HepG2 (cell line): ENCODE data around the gene C9orf43. TPM values are rescaled to one million over a fixed set of nuclear protein-coding genes. Genes with fewer than 3 reads are reported as not detected.
A peak's percentile ranks its signal among the peaks of the same experiment; 100 is the strongest.

ENCODE experiments used
- BORCS8-MEF2B ChIP-seq: sonication (generic); formaldehyde crosslinking; IDR thresholded peaks from 2 replicates; pipeline ENCODE4 v1.8.0; 2022; ENCODE audit warnings: mild to moderate bottlenecking, missing genetic modification reagents
- CHD4 ChIP-seq: fragments of 200-600 bp; sonication (generic); IDR thresholded peaks from 2 replicates; pipeline ENCODE4 v1.7.0; 2017; ENCODE audit warnings: mild to moderate bottlenecking, low read length, borderline replicate concordance
- CREM ChIP-seq, 2 experiments: sonication (generic) in 1 of 2; formaldehyde crosslinking in 1 of 2; IDR thresholded peaks; 2 replicates each; pipeline versions ENCODE4 v1.4.0 to v1.6.1; 2016 to 2020; ENCODE audit warnings: antibody characterized with exemption in 1 of 2, mild to moderate bottlenecking in 1 of 2, missing genetic modification reagents in 1 of 2
- DR1 ChIP-seq: sonication (generic); formaldehyde crosslinking; IDR thresholded peaks from 2 replicates; pipeline ENCODE4 v1.8.0; 2021; ENCODE audit warnings: mild to moderate bottlenecking, missing genetic modification reagents, inconsistent platforms
- HIC2 ChIP-seq: sonication (generic); formaldehyde crosslinking; IDR thresholded peaks from 2 replicates; pipeline ENCODE4 v1.9.0; 2022; ENCODE audit warnings: low read depth, missing genetic modification reagents
- JUN ChIP-seq: sonication (generic); formaldehyde crosslinking; IDR thresholded peaks from 2 replicates; pipeline ENCODE4 v1.4.0; 2020; ENCODE audit warnings: mild to moderate bottlenecking, missing genetic modification reagents
- JUND ChIP-seq: sonication (generic); formaldehyde crosslinking; IDR thresholded peaks from 2 replicates; pipeline ENCODE4 v1.8.0; 2022; ENCODE audit warnings: mild to moderate bottlenecking, missing genetic modification reagents
- NFYB ChIP-seq: sonication (generic); formaldehyde crosslinking; IDR thresholded peaks from 2 replicates; pipeline ENCODE4 v1.4.0; 2020; ENCODE audit warnings: missing genetic modification reagents
- NR2F6 ChIP-seq, 2 experiments: IDR thresholded peaks; 2 replicates each; pipeline ENCODE4 v1.6.1; 2016; ENCODE audit warnings: antibody characterized with exemption in 1 of 2, mild to moderate bottlenecking in 1 of 2
- ONECUT2 ChIP-seq: sonication (generic); formaldehyde crosslinking; IDR thresholded peaks from 2 replicates; pipeline ENCODE4 v1.4.0; 2020; ENCODE audit warnings: missing genetic modification reagents
- ZMYM2 ChIP-seq: sonication (generic); formaldehyde crosslinking; IDR thresholded peaks from 2 replicates; pipeline ENCODE4 v1.8.0; 2022; ENCODE audit warnings: mild to moderate bottlenecking, missing genetic modification reagents
- ZNF124 ChIP-seq: sonication (generic); formaldehyde crosslinking; IDR thresholded peaks from 2 replicates; pipeline ENCODE4 v1.4.0; 2020; ENCODE audit warnings: missing genetic modification reagents
- ZNF260 ChIP-seq: sonication (generic); formaldehyde crosslinking; IDR thresholded peaks from 2 replicates; pipeline ENCODE4 v1.4.0; 2020; ENCODE audit warnings: missing genetic modification reagents, low read depth, mild to moderate bottlenecking, borderline replicate concordance
- ZNF33B ChIP-seq: sonication (generic); formaldehyde crosslinking; IDR thresholded peaks from 2 replicates; pipeline ENCODE4 v1.5.1; 2020; ENCODE audit warnings: mild to moderate bottlenecking, missing genetic modification reagents
- ZNF382 ChIP-seq: sonication (generic); formaldehyde crosslinking; IDR thresholded peaks from 2 replicates; pipeline ENCODE4 v1.5.0; 2020; ENCODE audit warnings: missing genetic modification reagents, mild to moderate bottlenecking, borderline replicate concordance
- ZNF44 ChIP-seq: sonication (generic); formaldehyde crosslinking; IDR thresholded peaks from 2 replicates; pipeline ENCODE4 v1.5.1; 2020; ENCODE audit warnings: mild to moderate bottlenecking, missing genetic modification reagents
- ZNF546 ChIP-seq: sonication (generic); formaldehyde crosslinking; conservative IDR thresholded peaks from 2 replicates; pipeline ENCODE4 v1.8.1; 2023; ENCODE audit warnings: mild to moderate bottlenecking, missing genetic modification reagents
- ZNF569 ChIP-seq: sonication (generic); formaldehyde crosslinking; IDR thresholded peaks from 2 replicates; pipeline ENCODE4 v1.5.0; 2020; ENCODE audit warnings: mild to moderate bottlenecking, missing genetic modification reagents, moderate library complexity, borderline replicate concordance
- ZNF674 ChIP-seq: sonication (generic); formaldehyde crosslinking; IDR thresholded peaks from 2 replicates; pipeline ENCODE4 v1.5.0; 2020; ENCODE audit warnings: low read depth, mild to moderate bottlenecking, missing genetic modification reagents
- ZNF691 ChIP-seq: sonication (generic); formaldehyde crosslinking; IDR thresholded peaks from 2 replicates; pipeline ENCODE4 v1.4.0; 2020; ENCODE audit warnings: missing genetic modification reagents, low read depth, mild to moderate bottlenecking, borderline replicate concordance
- ZNF710 ChIP-seq: sonication (generic); formaldehyde crosslinking; IDR thresholded peaks from 2 replicates; pipeline ENCODE4 v1.5.0; 2020; ENCODE audit warnings: mild to moderate bottlenecking, missing genetic modification reagents, borderline replicate concordance
- ZNF773 ChIP-seq: sonication (generic); formaldehyde crosslinking; IDR thresholded peaks from 2 replicates; pipeline ENCODE4 v1.4.0; 2020; ENCODE audit warnings: missing genetic modification reagents, borderline replicate concordance
- ZNF800 ChIP-seq: sonication (generic); formaldehyde crosslinking; IDR thresholded peaks from 2 replicates; pipeline ENCODE4 v1.4.0; 2020; ENCODE audit warnings: missing genetic modification reagents
- polyA plus RNA-seq, 8 experiments: library from polyadenylated mRNA; depleted of rRNA in 3 of 8; stranded (reverse) in 7 of 8; unstranded in 1 of 8; fragments of >200 nt; fragmentation: Illumina TruSeq in 4 of 8; extraction: Trizol in 4 of 8; gene quantifications; 2 replicates each; pipeline versions ENCODE4 v1.2.1 to v1.2.3, GENCODE V29; 2011 to 2016; ENCODE audit warnings: low read depth in 4 of 8, missing spikeins in 1 of 8, mixed read lengths in 1 of 8; ENCODE audit not compliant: insufficient read depth in 1 of 8
- total RNA-seq, 5 experiments: library from RNA; depleted of rRNA; stranded (reverse); fragments of >200 nt; fragmentation: Illumina TruSeq; extraction: Trizol; gene quantifications; 2 replicates each; pipeline ENCODE4 v1.2.3, GENCODE V29; 2016; ENCODE audit warnings: low read depth in 1 of 5

C9orf43 gene
- total and polyA plus RNA-seq, 2 of the 13 experiments (the other 11 are each of a cell fraction or from before 2014, with no cell fraction given), result 0.24 to 0.31 TPM

GRCh38 chr9:113463418-113464285 lies 53.1 kb downstream of the C9orf43 start, which contains the start of gene RGS3 (continued):
- TF ChIP-seq ZNF124 (CRISPR knock-in tag) (no peak; the same call in 1 of the 2 replicates), ZNF260 (CRISPR knock-in tag) (no peak), CHD4 (no peak), ZNF44 (CRISPR knock-in tag) (no peak), HIC2 (no peak), ZNF691 (CRISPR knock-in tag) (peak; percentile 48; the same call in 1 of the 2 replicates), ZNF569 (CRISPR knock-in tag) (no peak), ONECUT2 (CRISPR knock-in tag) (no peak), ZNF33B (no peak), ZNF710 (peak; percentile 75; the same call in 1 of the 2 replicates), ZNF800 (CRISPR knock-in tag) (peak; percentile 93), ZNF773 (no peak), ZNF382 (CRISPR knock-in tag) (no peak), BORCS8-MEF2B (CRISPR knock-in tag) (no peak; the same call in 1 of the 2 replicates), DR1 (peak; percentile 60; the same call in 1 of the 2 replicates), ZNF546 (CRISPR knock-in tag) (no peak), NR2F6 (IDR thresholded peaks at IDR 0.05) (no peak), NR2F6 (CRISPR knock-in tag; IDR thresholded peaks at IDR 0.05) (no peak), CREM (IDR thresholded peaks at IDR 0.05) (no peak), CREM (CRISPR knock-in tag; IDR thresholded peaks at IDR 0.05) (no peak), JUN (CRISPR knock-in tag) (no peak), JUND (CRISPR knock-in tag) (no peak), ZMYM2 (CRISPR knock-in tag) (peak; percentile 50; the same call in 1 of the 2 replicates), ZNF674 (CRISPR knock-in tag) (no peak), NFYB (CRISPR knock-in tag) (peak; percentile 82)
